NCI-H446 (cell line): ENCODE results near the gene ZNF541.

Experiments
- DNase-seq, 2 experiments: peaks; one replicate each; lab custom pipeline; 2025; lab: John Stamatoyannopoulos, UW

Gene ZNF541

GRCh38 chr19:47542030-47542475, 30.9 kb downstream of the ZNF541 start:
- no peak for DNase-seq

- DNase-seq: no peak
Observed at GRCh38 chr19:47541518-47541917, 31.4 kb downstream of the ZNF541 start.

GRCh38 chr19:47540748-47541147, 32.2 kb downstream of the ZNF541 start:
- no peak for DNase-seq

- no peak for DNase-seq
Observed at GRCh38 chr19:47539747-47540311, 33.1 kb downstream of the ZNF541 start.

- DNase-seq: no peak
Observed at GRCh38 chr19:47538812-47539211, 34.1 kb downstream of the ZNF541 start.

GRCh38 chr19:47537493-47537892, 35.5 kb downstream of the ZNF541 start:
- DNase-seq: no peak

- DNase-seq: no peak
Observed at GRCh38 chr19:47534628-47535027, 38.3 kb downstream of the ZNF541 start.

GRCh38 chr19:47531640-47532387, 41.1 kb downstream of the ZNF541 start:
- no peak for DNase-seq

GRCh38 chr19:47529018-47529742, 43.8 kb downstream of the ZNF541 start:
- no peak for DNase-seq

GRCh38 chr19:47526798-47527197, 46.1 kb downstream of the ZNF541 start:
- DNase-seq: no peak

- peak in 1 of 2 experiments; percentile 53 for DNase-seq
Observed at GRCh38 chr19:47523473-47523872, 49.5 kb downstream of the ZNF541 start.
